HCT116 (cell line): ENCODE results near the gene GIT2.

Experiments used
- EZH2 ChIP-seq: fragments of 200-600 bp; sonication (generic); IDR thresholded peaks from 2 replicates; pipeline ENCODE4 v1.6.1; 2017; ENCODE audit warnings: antibody characterized with exemption, mixed run types
- JUND ChIP-seq: IDR thresholded peaks from 2 replicates; pipeline ENCODE4 v1.6.1; 2012
- POLR2A ChIP-seq: IDR thresholded peaks from 2 replicates; pipeline ENCODE4 v1.7.0; 2011; ENCODE audit warnings: borderline replicate concordance; ENCODE audit not compliant: insufficient read depth, insufficient read length; ENCODE audit errors: extremely low read depth
- SP1 ChIP-seq: IDR thresholded peaks from 2 replicates; pipeline ENCODE4 v1.6.1; 2012; ENCODE audit warnings: low read depth
- TCF7L2 ChIP-seq: IDR thresholded peaks from 2 replicates; pipeline ENCODE4 v1.7.0; 2011; ENCODE audit warnings: borderline replicate concordance, inconsistent platforms; ENCODE audit not compliant: insufficient read depth, insufficient read length; ENCODE audit errors: extremely low read depth
- TF ChIP-seq, protein P1 (sequence below), 3 experiments: fragments of 200-600 bp in 1 of 3; sonication (generic) in 1 of 3; IDR thresholded peaks in 2 of 3; conservative IDR thresholded peaks in 1 of 3; 2 replicates each; pipeline ENCODE4 v1.5.1; 2012 to 2017; ENCODE audit warnings: low read depth in 2 of 3, low read length in 2 of 3, antibody characterized with exemption in 1 of 3, borderline replicate concordance in 1 of 3, control low read depth in 1 of 3, mild to moderate bottlenecking in 1 of 3, mixed read lengths in 1 of 3, mixed run types in 1 of 3, moderate library complexity in 1 of 3; ENCODE audit not compliant: insufficient read depth in 1 of 3
- TF ChIP-seq, protein P2 (sequence below): IDR thresholded peaks from 2 replicates; pipeline ENCODE4 v1.6.1; 2012
- TF ChIP-seq, protein P3 (sequence below): IDR thresholded peaks from 2 replicates; pipeline ENCODE4 v1.6.1; 2012; ENCODE audit warnings: low read depth

GRCh38 chr12:109968032-109968420, 28.1 kb downstream of the GIT2 start:
- no peak for TF ChIP-seq EZH2
- TF ChIP-seq, protein P1, sequence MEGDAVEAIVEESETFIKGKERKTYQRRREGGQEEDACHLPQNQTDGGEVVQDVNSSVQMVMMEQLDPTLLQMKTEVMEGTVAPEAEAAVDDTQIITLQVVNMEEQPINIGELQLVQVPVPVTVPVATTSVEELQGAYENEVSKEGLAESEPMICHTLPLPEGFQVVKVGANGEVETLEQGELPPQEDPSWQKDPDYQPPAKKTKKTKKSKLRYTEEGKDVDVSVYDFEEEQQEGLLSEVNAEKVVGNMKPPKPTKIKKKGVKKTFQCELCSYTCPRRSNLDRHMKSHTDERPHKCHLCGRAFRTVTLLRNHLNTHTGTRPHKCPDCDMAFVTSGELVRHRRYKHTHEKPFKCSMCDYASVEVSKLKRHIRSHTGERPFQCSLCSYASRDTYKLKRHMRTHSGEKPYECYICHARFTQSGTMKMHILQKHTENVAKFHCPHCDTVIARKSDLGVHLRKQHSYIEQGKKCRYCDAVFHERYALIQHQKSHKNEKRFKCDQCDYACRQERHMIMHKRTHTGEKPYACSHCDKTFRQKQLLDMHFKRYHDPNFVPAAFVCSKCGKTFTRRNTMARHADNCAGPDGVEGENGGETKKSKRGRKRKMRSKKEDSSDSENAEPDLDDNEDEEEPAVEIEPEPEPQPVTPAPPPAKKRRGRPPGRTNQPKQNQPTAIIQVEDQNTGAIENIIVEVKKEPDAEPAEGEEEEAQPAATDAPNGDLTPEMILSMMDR (IDR thresholded peaks at IDR 0.05 in 2 of 3, conservative IDR thresholded peaks at IDR 0.05 in 1 of 3; ENCODE audit: borderline replicate concordance in 1 of 3, insufficient read depth in 1 of 3, low read depth in 2 of 3, low read length in 2 of 3), result no peak
- TF ChIP-seq, protein P2, sequence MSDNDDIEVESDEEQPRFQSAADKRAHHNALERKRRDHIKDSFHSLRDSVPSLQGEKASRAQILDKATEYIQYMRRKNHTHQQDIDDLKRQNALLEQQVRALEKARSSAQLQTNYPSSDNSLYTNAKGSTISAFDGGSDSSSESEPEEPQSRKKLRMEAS, result no peak
- TF ChIP-seq POLR2A, result no peak
- TF ChIP-seq JUND, result no peak
- TF ChIP-seq, protein P3, sequence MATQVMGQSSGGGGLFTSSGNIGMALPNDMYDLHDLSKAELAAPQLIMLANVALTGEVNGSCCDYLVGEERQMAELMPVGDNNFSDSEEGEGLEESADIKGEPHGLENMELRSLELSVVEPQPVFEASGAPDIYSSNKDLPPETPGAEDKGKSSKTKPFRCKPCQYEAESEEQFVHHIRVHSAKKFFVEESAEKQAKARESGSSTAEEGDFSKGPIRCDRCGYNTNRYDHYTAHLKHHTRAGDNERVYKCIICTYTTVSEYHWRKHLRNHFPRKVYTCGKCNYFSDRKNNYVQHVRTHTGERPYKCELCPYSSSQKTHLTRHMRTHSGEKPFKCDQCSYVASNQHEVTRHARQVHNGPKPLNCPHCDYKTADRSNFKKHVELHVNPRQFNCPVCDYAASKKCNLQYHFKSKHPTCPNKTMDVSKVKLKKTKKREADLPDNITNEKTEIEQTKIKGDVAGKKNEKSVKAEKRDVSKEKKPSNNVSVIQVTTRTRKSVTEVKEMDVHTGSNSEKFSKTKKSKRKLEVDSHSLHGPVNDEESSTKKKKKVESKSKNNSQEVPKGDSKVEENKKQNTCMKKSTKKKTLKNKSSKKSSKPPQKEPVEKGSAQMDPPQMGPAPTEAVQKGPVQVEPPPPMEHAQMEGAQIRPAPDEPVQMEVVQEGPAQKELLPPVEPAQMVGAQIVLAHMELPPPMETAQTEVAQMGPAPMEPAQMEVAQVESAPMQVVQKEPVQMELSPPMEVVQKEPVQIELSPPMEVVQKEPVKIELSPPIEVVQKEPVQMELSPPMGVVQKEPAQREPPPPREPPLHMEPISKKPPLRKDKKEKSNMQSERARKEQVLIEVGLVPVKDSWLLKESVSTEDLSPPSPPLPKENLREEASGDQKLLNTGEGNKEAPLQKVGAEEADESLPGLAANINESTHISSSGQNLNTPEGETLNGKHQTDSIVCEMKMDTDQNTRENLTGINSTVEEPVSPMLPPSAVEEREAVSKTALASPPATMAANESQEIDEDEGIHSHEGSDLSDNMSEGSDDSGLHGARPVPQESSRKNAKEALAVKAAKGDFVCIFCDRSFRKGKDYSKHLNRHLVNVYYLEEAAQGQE, result no peak
- TF ChIP-seq TCF7L2, result no peak
- TF ChIP-seq SP1, result no peak
